22Rv1 (cell line): ENCODE results near the gene SELENOM.

Source experiments
- H3K27ac ChIP-seq: fragments of 450-650 bp; 2 replicates; pipeline ENCODE4 v1.5.1; 2017
- CTCF ChIP-seq: fragments of 450-650 bp; IDR thresholded peaks from 2 replicates; pipeline ENCODE4 v1.5.1; 2017; ENCODE audit warnings: mild to moderate bottlenecking
- ZFX ChIP-seq: fragments of 450-650 bp; IDR thresholded peaks from 2 replicates; pipeline ENCODE4 v1.6.1; 2017; ENCODE audit warnings: antibody characterized with exemption, borderline replicate concordance

SELENOM gene

GRCh38 chr22:31106001-31106571, 1.3 kb downstream of the SELENOM start:
- TF ChIP-seq ZFX (no peak), CTCF (no peak)
- H3K27ac ChIP-seq = peak overlapping the region; percentile 77

GRCh38 chr22:31105282-31105929, 2.0 kb downstream of the SELENOM start:
- peak overlapping the region; percentile 77 for H3K27ac ChIP-seq
- TF ChIP-seq CTCF (no peak), ZFX (no peak)

- H3K27ac ChIP-seq = peak overlapping the region; percentile 77; the same call in 1 of the 2 replicates
- TF ChIP-seq ZFX = no peak
Observed at GRCh38 chr22:31104869-31105268, 2.5 kb downstream of the SELENOM start.

- peak overlapping the region; percentile 54 for H3K27ac ChIP-seq
- TF ChIP-seq ZFX (no peak), CTCF (no peak)
Observed at GRCh38 chr22:31103899-31104694, 3.3 kb downstream of the SELENOM start.

GRCh38 chr22:31103111-31103510, 4.3 kb downstream of the SELENOM start:
- TF ChIP-seq CTCF = no peak
- TF ChIP-seq ZFX = no peak
- peak overlapping the region; percentile 54 for H3K27ac ChIP-seq

- H3K27ac ChIP-seq = peak overlapping the region; percentile 54
- TF ChIP-seq CTCF (no peak), ZFX (no peak)
Observed at GRCh38 chr22:31102441-31103081, 4.8 kb downstream of the SELENOM start.

- TF ChIP-seq ZFX (no peak), CTCF (no peak)
- peak overlapping the region; percentile 54 for H3K27ac ChIP-seq
Observed at GRCh38 chr22:31100762-31101525, 6.4 kb downstream of the SELENOM start.
